Measurements from ENCODE around the gene SLC44A3. TPM values are rescaled to one million over a fixed set of nuclear protein-coding genes. Genes with fewer than 3 reads are reported as not detected.

Gene SLC44A3
- total and polyA plus RNA-seq, 7 experiments from 2014 or later, result 0.24 to 1.0 TPM; not detected in 5

DNA sequence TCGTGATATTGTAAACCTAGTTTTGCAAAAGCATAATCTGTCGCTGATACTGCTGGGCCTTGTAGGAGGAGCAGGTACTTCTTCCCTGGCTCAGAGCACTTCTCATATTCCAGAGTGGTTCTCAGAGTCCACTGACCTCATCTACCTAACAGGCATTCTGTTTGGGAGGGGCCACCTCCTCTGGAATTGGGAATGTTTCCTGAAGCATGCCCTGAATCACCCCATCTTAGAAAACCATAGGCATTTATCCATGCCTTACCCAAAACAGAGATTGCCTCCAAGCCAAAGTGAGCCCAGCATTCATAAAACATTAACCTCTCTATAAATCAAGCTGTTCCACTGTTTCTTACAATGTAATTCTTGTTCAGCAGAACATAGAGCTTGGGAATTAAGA lies 35.1 kb downstream of the SLC44A3 start:
- H3K27me3 Mint-ChIP-seq, result peaks cover 5 to 17% (median 6%) of the 10 kb centered on the region in 5 donors

DNA sequence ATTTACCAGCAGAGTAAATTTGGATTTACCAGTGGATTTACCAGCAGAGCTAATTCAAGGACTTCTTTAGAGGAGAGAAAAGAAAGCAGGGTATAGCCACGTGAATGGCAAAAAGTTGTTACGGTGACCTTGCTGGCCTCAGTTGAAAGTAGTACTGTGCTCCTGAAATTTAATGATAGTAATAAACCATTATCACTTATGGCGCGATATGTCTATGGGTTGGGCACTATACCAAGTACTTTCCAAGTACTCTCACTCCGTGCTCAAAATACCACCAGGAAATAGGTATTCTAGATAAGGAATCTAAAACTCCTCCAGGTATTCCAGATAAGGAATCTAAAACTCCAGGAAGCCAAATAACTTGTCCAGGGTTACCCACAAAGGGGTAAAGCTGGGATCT lies 35.8 kb downstream of the SLC44A3 start:
- POLR2A ChIA-PET, result interaction anchor here (1.1 kb wide), 1 partner anchor 8 kb away, joined by 3 read pairs; no protein-coding TSS in a partner anchor
- H3K27ac Mint-ChIP-seq, result no peak overlapping the region
- no peaks in the 10 kb centered on the region for H3K36me3 Mint-ChIP-seq

More for the DNA sequence above, 35.1 kb downstream of the SLC44A3 start:
- H3K27ac ChIP-seq (ENCODE audit: low read depth, low read length), result no peak overlapping the region
- no peaks in the 10 kb centered on the region for H3K36me3 ChIP-seq (ENCODE audit: control insufficient read depth in 2 of 3, insufficient read depth in 3 of 3, low read length in 3 of 3)
- Mint-ChIP-seq H3K4me3 (no peak overlapping the region), H3K4me1 (no peaks in the 10 kb centered on the region), H3K36me3 (no peaks in the 10 kb centered on the region), H3K27ac (no peak overlapping the region), H3K9me3 (peaks cover 0 to 2% (median 0%) of the 10 kb centered on the region in 11 donors)
- no peak overlapping the region for H3K4me3 ChIP-seq (ENCODE audit: low read length)
- no peaks in the 10 kb centered on the region for H3K9me3 ChIP-seq (ENCODE audit: control insufficient read depth in 2 of 3, low read length in 3 of 3)
- peaks cover 0 to 3% of the 10 kb centered on the region in 2 donors for H3K4me1 ChIP-seq (ENCODE audit: control insufficient read depth in 2 of 2, insufficient read depth in 2 of 2, low read length in 2 of 2)
- intact Hi-C loops (cut with micrococcal nuclease), result loop anchor here (2.0 to 10.0 kb wide), 3 partner anchors 69 to 379 kb away; partner anchors contain the start of genes CNN3 (in 1 of the 2), RWDD3 (in 1 of the 2) and TLCD4 (in 1 of the 2)
- DNase-seq (no peak), ATAC-seq (no peak)
- no peaks in the 10 kb centered on the region for H3K27me3 ChIP-seq (ENCODE audit: control insufficient read depth in 2 of 2, insufficient read depth in 2 of 2, low read length in 2 of 2)
- POLR2A ChIA-PET, result interaction anchor here (0.6 kb wide), 1 partner anchor 108 kb away, joined by 7 read pairs; no protein-coding TSS in a partner anchor
- CTCF ChIA-PET, result interaction anchor here (0.6 to 7.3 kb wide), 14 partner anchors 13 to 277 kb away, joined by 3 to 112 read pairs (median 4); no protein-coding TSS in a partner anchor

GRCh38 chr1:94856868-94857267 lies 36.7 kb downstream of the SLC44A3 start:
- no peak for ATAC-seq
- POLR2A ChIA-PET, result interaction anchor here (1.1 kb wide), 1 partner anchor 7 kb away, joined by 3 read pairs; no protein-coding TSS in a partner anchor
- H3K27ac ChIP-seq (ENCODE audit: low read depth, low read length), result no peak overlapping the region
- DNase-seq, result no peak
- H3K4me1 ChIP-seq (ENCODE audit: control insufficient read depth in 2 of 2, insufficient read depth in 2 of 2, low read length in 2 of 2), result peaks cover 0 to 3% of the 10 kb centered on the region in 2 donors
- no peaks in the 10 kb centered on the region for H3K9me3 ChIP-seq (ENCODE audit: control insufficient read depth in 2 of 3, low read length in 3 of 3)
- H3K4me3 ChIP-seq (ENCODE audit: low read length), result no peak overlapping the region
- H3K4me1 Mint-ChIP-seq, result no peaks in the 10 kb centered on the region
- peak overlapping the region in 1 of 10 donors; percentile 5 for H3K4me3 Mint-ChIP-seq
- H3K9me3 Mint-ChIP-seq, result peaks cover 0 to 2% (median 0%) of the 10 kb centered on the region in 11 donors
- no peaks in the 10 kb centered on the region for H3K36me3 Mint-ChIP-seq
- no peak overlapping the region for H3K27ac Mint-ChIP-seq
- peaks cover 5 to 27% (median 7%) of the 10 kb centered on the region in 5 donors for H3K27me3 Mint-ChIP-seq
- H3K27me3 ChIP-seq (ENCODE audit: control insufficient read depth in 2 of 2, insufficient read depth in 2 of 2, low read length in 2 of 2), result no peaks in the 10 kb centered on the region
- CTCF ChIA-PET, result interaction anchor here (0.8 to 7.3 kb wide), 3 partner anchors 184 to 187 kb away, joined by 5 to 112 read pairs (median 64); no protein-coding TSS in a partner anchor
- H3K36me3 ChIP-seq (ENCODE audit: control insufficient read depth in 2 of 3, insufficient read depth in 3 of 3, low read length in 3 of 3), result no peaks in the 10 kb centered on the region
- intact Hi-C loops (cut with micrococcal nuclease), result loop anchor here in 1 of 2 donors (10.0 kb wide), 1 partner anchor 68 kb away; the partner anchor contains the start of gene CNN3

More for the DNA sequence above, 35.8 kb downstream of the SLC44A3 start:
- Histone ChIP-seq H3K27ac (ENCODE audit: low read depth, low read length) (no peak overlapping the region), H3K4me3 (ENCODE audit: low read length) (no peak overlapping the region), H3K4me1 (ENCODE audit: control insufficient read depth in 2 of 2, insufficient read depth in 2 of 2, low read length in 2 of 2) (peaks cover 0 to 3% of the 10 kb centered on the region in 2 donors), H3K36me3 (ENCODE audit: control insufficient read depth in 2 of 3, insufficient read depth in 3 of 3, low read length in 3 of 3) (no peaks in the 10 kb centered on the region), H3K9me3 (ENCODE audit: control insufficient read depth in 2 of 3, low read length in 3 of 3) (no peaks in the 10 kb centered on the region), H3K27me3 (ENCODE audit: control insufficient read depth in 2 of 2, insufficient read depth in 2 of 2, low read length in 2 of 2) (no peaks in the 10 kb centered on the region)
- Mint-ChIP-seq H3K4me1 (no peaks in the 10 kb centered on the region), H3K9me3 (peaks cover 0 to 2% (median 0%) of the 10 kb centered on the region in 11 donors), H3K4me3 (no peak overlapping the region), H3K27me3 (peaks cover 5 to 23% (median 7%) of the 10 kb centered on the region in 5 donors)
- no peak for ATAC-seq
- no peak for DNase-seq
- intact Hi-C loops (cut with micrococcal nuclease), result loop anchor here in 1 of 2 donors (10.0 kb wide), 1 partner anchor 69 kb away; the partner anchor contains the start of gene CNN3
- CTCF ChIA-PET, result interaction anchor here (0.6 to 7.3 kb wide), 8 partner anchors 12 to 214 kb away, joined by 3 to 112 read pairs (median 4); no protein-coding TSS in a partner anchor

- Histone ChIP-seq H3K27me3 (ENCODE audit: control insufficient read depth in 2 of 2, insufficient read depth in 2 of 2, low read length in 2 of 2) (no peaks in the 10 kb centered on the region), H3K27ac (ENCODE audit: low read depth, low read length) (no peak overlapping the region), H3K4me1 (ENCODE audit: control insufficient read depth in 2 of 2, insufficient read depth in 2 of 2, low read length in 2 of 2) (peaks cover 0 to 3% of the 10 kb centered on the region in 2 donors), H3K36me3 (ENCODE audit: control insufficient read depth in 2 of 3, insufficient read depth in 3 of 3, low read length in 3 of 3) (no peaks in the 10 kb centered on the region), H3K4me3 (ENCODE audit: low read length) (no peak overlapping the region), H3K9me3 (ENCODE audit: control insufficient read depth in 2 of 3, low read length in 3 of 3) (no peaks in the 10 kb centered on the region)
- H3K36me3 Mint-ChIP-seq, result no peaks in the 10 kb centered on the region
- no peak for ATAC-seq
- no peaks in the 10 kb centered on the region for H3K4me1 Mint-ChIP-seq
- ChIA-PET POLR2A (no interaction called here), CTCF (no interaction called here)
- no peak overlapping the region for H3K27ac Mint-ChIP-seq
- peaks cover 0 to 2% (median 0%) of the 10 kb centered on the region in 11 donors for H3K9me3 Mint-ChIP-seq
- peaks cover 5 to 27% (median 7%) of the 10 kb centered on the region in 5 donors for H3K27me3 Mint-ChIP-seq
- no peak for DNase-seq
- intact Hi-C loops (cut with micrococcal nuclease), result loop anchor here in 1 of 2 donors (10.0 kb wide), 1 partner anchor 67 kb away; the partner anchor contains the start of gene CNN3
- H3K4me3 Mint-ChIP-seq, result no peak overlapping the region
These were observed 38.1 kb downstream of the SLC44A3 start for GRCh38 chr1:94858276-94858675.

DNA sequence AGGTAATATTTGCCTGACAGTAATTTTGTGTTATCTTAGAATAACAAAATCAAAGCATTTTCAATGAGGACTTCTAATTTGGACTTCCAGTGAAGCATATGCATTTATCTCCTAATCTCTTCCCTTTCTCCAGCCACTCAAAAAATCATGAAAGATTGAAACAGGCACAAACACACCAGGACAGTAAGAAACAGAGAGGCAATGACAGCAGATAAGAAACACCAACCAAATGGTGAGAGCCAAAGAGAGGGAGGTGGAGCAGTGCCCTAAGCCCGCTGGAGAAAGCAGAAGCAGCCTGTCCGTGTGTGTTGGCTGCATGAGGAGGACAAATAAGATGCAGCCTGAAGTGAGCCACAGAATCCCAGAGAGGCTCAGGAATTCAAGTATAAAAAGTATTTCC lies 39.0 kb downstream of the SLC44A3 start:
- H3K27ac Mint-ChIP-seq, result no peak overlapping the region
- no peak overlapping the region for H3K4me3 ChIP-seq (ENCODE audit: low read length)
- ChIA-PET POLR2A (no interaction called here), CTCF (interaction anchor here (1.9 kb wide), 1 partner anchor 184 kb away, joined by 5 read pairs; no protein-coding TSS in a partner anchor)
- no peaks in the 10 kb centered on the region for H3K36me3 ChIP-seq (ENCODE audit: control insufficient read depth in 2 of 3, insufficient read depth in 3 of 3, low read length in 3 of 3)
- peaks cover 0 to 3% of the 10 kb centered on the region in 2 donors for H3K4me1 ChIP-seq (ENCODE audit: control insufficient read depth in 2 of 2, insufficient read depth in 2 of 2, low read length in 2 of 2)
- DNase-seq (no peak), ATAC-seq (no peak)
- no peaks in the 10 kb centered on the region for H3K4me1 Mint-ChIP-seq
- intact Hi-C loops (cut with micrococcal nuclease), result loop anchor here in 1 of 2 donors (10.0 kb wide), 1 partner anchor 66 kb away; the partner anchor contains the start of gene CNN3
- H3K27me3 ChIP-seq (ENCODE audit: control insufficient read depth in 2 of 2, insufficient read depth in 2 of 2, low read length in 2 of 2), result no peaks in the 10 kb centered on the region
- H3K9me3 Mint-ChIP-seq, result peaks cover 0 to 2% (median 0%) of the 10 kb centered on the region in 11 donors
- H3K36me3 Mint-ChIP-seq, result no peaks in the 10 kb centered on the region
- H3K27me3 Mint-ChIP-seq, result peaks cover 5 to 27% (median 7%) of the 10 kb centered on the region in 5 donors
- H3K4me3 Mint-ChIP-seq, result no peak overlapping the region
- no peaks in the 10 kb centered on the region for H3K9me3 ChIP-seq (ENCODE audit: control insufficient read depth in 2 of 3, low read length in 3 of 3)
- H3K27ac ChIP-seq (ENCODE audit: low read depth, low read length), result no peak overlapping the region

GRCh38 chr1:94862718-94863117 lies 42.6 kb downstream of the SLC44A3 start:
- peaks cover 0 to 2% (median 0%) of the 10 kb centered on the region in 11 donors for H3K9me3 Mint-ChIP-seq
- no peaks in the 10 kb centered on the region for H3K4me1 ChIP-seq (ENCODE audit: control insufficient read depth in 2 of 2, insufficient read depth in 2 of 2, low read length in 2 of 2)
- no peaks in the 10 kb centered on the region for H3K27me3 ChIP-seq (ENCODE audit: control insufficient read depth in 2 of 2, insufficient read depth in 2 of 2, low read length in 2 of 2)
- no peak overlapping the region for H3K27ac Mint-ChIP-seq
- no peak for DNase-seq
- intact Hi-C loops (cut with micrococcal nuclease), result no loop called here
- no peaks in the 10 kb centered on the region for H3K36me3 Mint-ChIP-seq
- peaks cover 5 to 29% (median 7%) of the 10 kb centered on the region in 5 donors for H3K27me3 Mint-ChIP-seq
- no peak overlapping the region for H3K4me3 ChIP-seq (ENCODE audit: low read length)
- no peak overlapping the region for H3K4me3 Mint-ChIP-seq
- ChIA-PET CTCF (interaction anchor here (0.8 to 1.2 kb wide), 2 partner anchors 8 to 178 kb away, joined by 4 to 5 read pairs; no protein-coding TSS in a partner anchor), POLR2A (no interaction called here)
- no peak overlapping the region for H3K27ac ChIP-seq (ENCODE audit: low read depth, low read length)
- no peaks in the 10 kb centered on the region for H3K9me3 ChIP-seq (ENCODE audit: control insufficient read depth in 2 of 3, low read length in 3 of 3)
- H3K36me3 ChIP-seq (ENCODE audit: control insufficient read depth in 2 of 3, insufficient read depth in 3 of 3, low read length in 3 of 3), result no peaks in the 10 kb centered on the region
- no peaks in the 10 kb centered on the region for H3K4me1 Mint-ChIP-seq
- ATAC-seq, result no peak

All from naive thymus-derived CD4-positive, alpha-beta T cell (primary cell).